Thyroid gland (tissue), 4 donors: ENCODE results near the gene CRK. TPM values are rescaled to one million over a fixed set of nuclear protein-coding genes. Genes with fewer than 3 reads are reported as not detected.

Experiments
- DNase-seq, 2 donors: peaks; one replicate each; pipeline ENCODE4 v3.0.0-alpha.2; 2019
- H3K27ac ChIP-seq, 3 donors: fragments of 200-600 bp; sonication (generic); 1 replicate in 2 of 3; 2 replicates in 1 of 3; pipeline ENCODE4 v1.5.1; 2016 to 2019; ENCODE audit warnings: mild to moderate bottlenecking in 1 of 3, moderate library complexity in 1 of 3
- H3K27me3 ChIP-seq: fragments of 200-600 bp; sonication (generic); one replicate; pipeline ENCODE4 v1.5.1; 2019
- H3K36me3 ChIP-seq, 2 donors: fragments of 200-600 bp; sonication (generic); one replicate each; pipeline ENCODE4 v1.5.1; 2016 to 2019
- H3K4me1 ChIP-seq, 2 donors: fragments of 200-600 bp; sonication (generic); one replicate each; pipeline ENCODE4 v1.5.1; 2017 to 2019
- H3K4me3 ChIP-seq, 3 donors: fragments of 200-600 bp; sonication (generic); replicated peaks in 1 of 3; 1 replicate in 2 of 3; 2 replicates in 1 of 3; pipeline ENCODE4 v1.5.1; 2016; ENCODE audit warnings: mild to moderate bottlenecking in 1 of 3
- H3K9me3 ChIP-seq: fragments of 200-600 bp; sonication (generic); one replicate; pipeline ENCODE4 v1.5.1; 2017
- POLR2A ChIP-seq, 2 donors: fragments of 450-650 bp; IDR thresholded peaks; one replicate each; pipeline ENCODE4 v1.6.1; 2017; ENCODE audit warnings: antibody characterized with exemption in 2 of 2, mild to moderate bottlenecking in 2 of 2, moderate library complexity in 1 of 2
- WGBS, 2 donors: methylation state at CpG; one replicate each; pipeline ENCODE4 v1.1.5; 2017; 5-methylcytosine and 5-hydroxymethylcytosine counted together
- intact Hi-C: fragments of 100-400 bp; cut with DNase I; formaldehyde crosslinking; loops from one replicate; pipeline ENCODE4 v1.15.1; 2023
- total RNA-seq, 4 donors: library from RNA; depleted of rRNA; stranded (reverse); fragments of >200 nt; gene quantifications; one replicate each; pipeline ENCODE4 v1.2.3, GENCODE V29; 2016
- TF ChIP-seq, protein P1 (sequence below), 6 experiments: fragments of 200-600 bp in 3 of 6; fragments of 450-650 bp in 3 of 6; sonication (generic) in 3 of 6; IDR thresholded peaks; one replicate each; pipeline ENCODE4 v1.5.1; 2016 to 2019; ENCODE audit warnings: antibody characterized with exemption in 6 of 6, mild to moderate bottlenecking in 2 of 6, inconsistent platforms in 1 of 6, moderate library complexity in 1 of 6

Gene CRK
- total RNA-seq, 4 donors from 2014 or later = 89.6 to 140 (median 98.7) TPM

DNA sequence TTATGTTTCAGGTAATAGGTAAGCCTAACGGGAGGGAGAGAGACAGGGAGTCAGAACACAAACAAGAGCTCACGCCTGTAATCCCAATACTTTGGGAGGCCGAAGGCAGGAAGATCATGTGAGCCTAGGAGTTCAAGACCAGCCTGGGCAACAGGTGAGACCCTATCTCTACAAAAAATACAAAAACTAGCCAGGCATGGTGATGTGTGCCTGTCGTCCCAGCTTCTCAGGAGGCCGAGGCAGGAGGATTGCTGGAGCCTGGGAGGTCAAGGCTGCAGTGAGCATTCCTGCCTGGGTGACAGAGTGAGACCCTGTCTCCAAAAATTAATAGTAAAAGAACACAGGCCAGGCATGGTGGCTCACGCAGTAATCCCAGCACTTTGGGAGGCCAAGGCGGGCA is 83.4 kb downstream of the CRK start:
- no peak overlapping the region for H3K4me3 ChIP-seq
- H3K9me3 ChIP-seq = no peaks in the 10 kb centered on the region
- DNase-seq = no peak
- no peak overlapping the region for H3K27ac ChIP-seq
- intact Hi-C loops = no loop called here
- no peak for TF ChIP-seq POLR2A (IDR thresholded peaks at IDR 0.05)
- TF ChIP-seq, protein P1, sequence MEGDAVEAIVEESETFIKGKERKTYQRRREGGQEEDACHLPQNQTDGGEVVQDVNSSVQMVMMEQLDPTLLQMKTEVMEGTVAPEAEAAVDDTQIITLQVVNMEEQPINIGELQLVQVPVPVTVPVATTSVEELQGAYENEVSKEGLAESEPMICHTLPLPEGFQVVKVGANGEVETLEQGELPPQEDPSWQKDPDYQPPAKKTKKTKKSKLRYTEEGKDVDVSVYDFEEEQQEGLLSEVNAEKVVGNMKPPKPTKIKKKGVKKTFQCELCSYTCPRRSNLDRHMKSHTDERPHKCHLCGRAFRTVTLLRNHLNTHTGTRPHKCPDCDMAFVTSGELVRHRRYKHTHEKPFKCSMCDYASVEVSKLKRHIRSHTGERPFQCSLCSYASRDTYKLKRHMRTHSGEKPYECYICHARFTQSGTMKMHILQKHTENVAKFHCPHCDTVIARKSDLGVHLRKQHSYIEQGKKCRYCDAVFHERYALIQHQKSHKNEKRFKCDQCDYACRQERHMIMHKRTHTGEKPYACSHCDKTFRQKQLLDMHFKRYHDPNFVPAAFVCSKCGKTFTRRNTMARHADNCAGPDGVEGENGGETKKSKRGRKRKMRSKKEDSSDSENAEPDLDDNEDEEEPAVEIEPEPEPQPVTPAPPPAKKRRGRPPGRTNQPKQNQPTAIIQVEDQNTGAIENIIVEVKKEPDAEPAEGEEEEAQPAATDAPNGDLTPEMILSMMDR (IDR thresholded peaks at IDR 0.05) = no peak
- no peaks in the 10 kb centered on the region for H3K36me3 ChIP-seq
- peaks cover 40 to 67% of the 10 kb centered on the region in 2 donors for H3K4me1 ChIP-seq
- 82 to 92% methylated on average over 7 of the region's 7 CpGs for WGBS, 2 donors
- no peaks in the 10 kb centered on the region for H3K27me3 ChIP-seq

DNA sequence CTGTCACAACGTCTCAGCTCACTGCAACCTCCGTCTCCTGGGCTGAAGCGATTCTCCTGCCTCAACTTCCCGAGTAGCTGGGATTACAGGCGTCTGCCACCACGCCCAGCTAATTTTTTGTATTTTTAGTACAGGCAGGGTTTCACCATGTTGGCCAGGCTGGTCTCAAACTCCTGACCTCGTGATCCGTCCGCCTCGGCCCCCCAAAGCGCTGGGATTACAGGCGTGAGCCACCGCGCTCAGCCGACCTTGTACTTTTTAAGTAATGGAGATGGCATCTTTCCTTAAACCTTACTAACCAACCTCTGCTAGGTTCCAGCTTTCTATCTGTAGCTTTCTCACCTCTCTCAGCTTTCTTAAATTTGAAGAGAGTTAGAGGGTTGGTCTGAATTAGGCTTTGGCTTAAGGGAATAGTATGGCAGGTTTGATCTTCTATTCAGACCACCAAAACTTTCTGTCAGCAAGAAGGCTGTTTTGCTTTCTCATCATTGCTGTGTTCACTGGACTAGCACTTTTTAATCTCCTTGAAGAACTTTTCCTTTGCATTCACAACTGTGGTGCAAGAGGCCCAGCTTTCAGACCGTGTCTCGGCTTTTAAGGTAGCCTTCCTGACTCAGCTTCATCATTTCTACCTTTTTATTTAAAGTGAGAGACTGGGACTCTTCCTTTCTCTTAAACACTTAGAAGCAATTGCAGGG is 84.0 kb downstream of the CRK start:
- Histone ChIP-seq H3K36me3 (no peaks in the 10 kb centered on the region), H3K4me1 (peaks cover 35 to 67% of the 10 kb centered on the region in 2 donors)
- WGBS, 2 donors = 85 to 88% methylated on average over 17 of the region's 17 CpGs

More for the DNA sequence above, 84.0 kb downstream of the CRK start:
- Histone ChIP-seq H3K27ac (no peak overlapping the region), H3K9me3 (no peaks in the 10 kb centered on the region), H3K4me3 (no peak overlapping the region), H3K27me3 (no peaks in the 10 kb centered on the region)
- intact Hi-C loops = no loop called here
- no peak for DNase-seq
- TF ChIP-seq, protein P1 (IDR thresholded peaks at IDR 0.05) = no peak
- TF ChIP-seq POLR2A (IDR thresholded peaks at IDR 0.05) = no peak

Other genes with a start within 250 kb of the CRK start
- gene BHLHA9, start 185.8 kb downstream of the CRK start, total RNA-seq = not detected
- gene TRARG1, start 176.6 kb downstream of the CRK start, total RNA-seq = 1 to 10 TPM in 3 of 4 donors, under 1 TPM in 1; 0.11 to 1.5 (median 1.0) TPM
- 1,000 to 10,000 TPM in 1 of 4 donors, 100 to 1,000 TPM in 3; 553 to 1,135 (median 724) TPM for gene YWHAE, start 56.0 kb downstream of the CRK start, total RNA-seq
- gene MYO1C, start 36.5 kb upstream of the CRK start, total RNA-seq = 100 to 1,000 TPM; 103 to 145 (median 121) TPM
- 100 to 1,000 TPM; 124 to 285 (median 158) TPM for gene INPP5K, start 60.4 kb upstream of the CRK start, total RNA-seq
- 10 to 100 TPM; 49.9 to 64.7 (median 54.2) TPM for gene PITPNA, start 106.6 kb upstream of the CRK start, total RNA-seq
- gene SLC43A2, start 172.6 kb upstream of the CRK start, total RNA-seq = 10 to 100 TPM; 17.5 to 28.2 (median 23.9) TPM
- 10 to 100 TPM; 31.6 to 52.0 (median 35.5) TPM for gene SCARF1, start 189.5 kb upstream of the CRK start, total RNA-seq
- 100 to 1,000 TPM in 3 of 4 donors, 10 to 100 TPM in 1; 67.5 to 140 (median 124) TPM for gene RILP, start 193.6 kb upstream of the CRK start, total RNA-seq
- 100 to 1,000 TPM; 181 to 256 (median 242) TPM for gene PRPF8, start 228.6 kb upstream of the CRK start, total RNA-seq